ENCODE data around the gene ASIC2.

ASIC2 gene

DNA sequence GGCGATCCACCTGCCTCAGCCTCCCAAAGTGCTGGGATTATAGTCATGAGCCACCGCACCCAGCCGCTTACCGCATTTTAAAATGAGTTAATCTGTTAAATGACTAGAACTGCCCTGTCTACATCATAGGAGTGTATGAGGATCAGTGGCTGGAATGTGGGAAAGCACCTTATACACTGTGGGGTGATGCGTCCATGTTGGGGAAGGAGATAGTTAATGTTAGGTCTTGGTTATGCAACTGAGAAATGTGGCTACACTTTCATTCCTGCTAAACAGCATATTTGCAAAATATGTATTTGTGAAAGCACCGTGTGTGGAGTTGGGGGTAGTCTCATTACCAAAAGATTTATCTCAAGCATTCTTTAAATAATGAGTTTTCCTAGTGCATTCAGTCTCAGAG is 193.8 kb downstream of the ASIC2 start:
- no peak for DNase-seq (ENCODE audit: low read depth)
- TF ChIP-seq, protein P1, sequence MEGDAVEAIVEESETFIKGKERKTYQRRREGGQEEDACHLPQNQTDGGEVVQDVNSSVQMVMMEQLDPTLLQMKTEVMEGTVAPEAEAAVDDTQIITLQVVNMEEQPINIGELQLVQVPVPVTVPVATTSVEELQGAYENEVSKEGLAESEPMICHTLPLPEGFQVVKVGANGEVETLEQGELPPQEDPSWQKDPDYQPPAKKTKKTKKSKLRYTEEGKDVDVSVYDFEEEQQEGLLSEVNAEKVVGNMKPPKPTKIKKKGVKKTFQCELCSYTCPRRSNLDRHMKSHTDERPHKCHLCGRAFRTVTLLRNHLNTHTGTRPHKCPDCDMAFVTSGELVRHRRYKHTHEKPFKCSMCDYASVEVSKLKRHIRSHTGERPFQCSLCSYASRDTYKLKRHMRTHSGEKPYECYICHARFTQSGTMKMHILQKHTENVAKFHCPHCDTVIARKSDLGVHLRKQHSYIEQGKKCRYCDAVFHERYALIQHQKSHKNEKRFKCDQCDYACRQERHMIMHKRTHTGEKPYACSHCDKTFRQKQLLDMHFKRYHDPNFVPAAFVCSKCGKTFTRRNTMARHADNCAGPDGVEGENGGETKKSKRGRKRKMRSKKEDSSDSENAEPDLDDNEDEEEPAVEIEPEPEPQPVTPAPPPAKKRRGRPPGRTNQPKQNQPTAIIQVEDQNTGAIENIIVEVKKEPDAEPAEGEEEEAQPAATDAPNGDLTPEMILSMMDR (IDR thresholded peaks at IDR 0.05; ENCODE audit: insufficient read depth, low read depth, low read length, missing control alignments) = no peak
- no peak overlapping the region for H3K4me3 ChIP-seq (ENCODE audit: low read depth, low read length)

GRCh38 chr17:33097411-33097810 is 195.7 kb downstream of the ASIC2 start:
- H3K4me3 ChIP-seq (ENCODE audit: low read depth, low read length) = no peak overlapping the region
- DNase-seq (ENCODE audit: low read depth) = no peak
- TF ChIP-seq, protein P1 (IDR thresholded peaks at IDR 0.05; ENCODE audit: insufficient read depth, low read depth, low read length, missing control alignments) = no peak

- no peak for DNase-seq (ENCODE audit: low read depth)
- TF ChIP-seq, protein P1 (IDR thresholded peaks at IDR 0.05; ENCODE audit: insufficient read depth, low read depth, low read length, missing control alignments) = no peak
- H3K4me3 ChIP-seq (ENCODE audit: low read depth, low read length) = no peak overlapping the region
Measured at GRCh38 chr17:33096161-33096560, 196.9 kb downstream of the ASIC2 start.

DNA sequence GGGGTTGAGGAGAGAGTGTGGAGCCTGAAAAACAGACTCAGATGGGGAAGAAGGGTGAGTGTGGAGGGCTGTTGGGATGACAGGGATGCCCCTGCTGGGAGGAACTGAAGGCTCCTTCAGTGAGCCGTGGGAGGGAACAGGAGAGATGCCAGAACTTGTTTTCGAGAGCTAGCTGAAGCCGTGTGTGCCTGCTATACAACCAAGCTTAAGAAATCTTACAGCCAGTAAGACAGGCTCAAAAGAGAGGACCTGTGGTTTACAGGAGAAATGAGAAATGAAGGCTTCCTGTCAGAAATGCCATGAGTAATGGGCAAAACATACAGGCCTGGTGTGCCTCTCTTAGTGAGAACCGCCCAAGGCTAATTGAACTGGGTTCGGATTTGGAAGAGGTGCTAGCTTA is 201.8 kb downstream of the ASIC2 start:
- TF ChIP-seq, protein P1 (IDR thresholded peaks at IDR 0.05; ENCODE audit: insufficient read depth, low read depth, low read length, missing control alignments) = no peak
- no peak overlapping the region for H3K4me3 ChIP-seq (ENCODE audit: low read depth, low read length)
- DNase-seq (ENCODE audit: low read depth) = no peak

DNA sequence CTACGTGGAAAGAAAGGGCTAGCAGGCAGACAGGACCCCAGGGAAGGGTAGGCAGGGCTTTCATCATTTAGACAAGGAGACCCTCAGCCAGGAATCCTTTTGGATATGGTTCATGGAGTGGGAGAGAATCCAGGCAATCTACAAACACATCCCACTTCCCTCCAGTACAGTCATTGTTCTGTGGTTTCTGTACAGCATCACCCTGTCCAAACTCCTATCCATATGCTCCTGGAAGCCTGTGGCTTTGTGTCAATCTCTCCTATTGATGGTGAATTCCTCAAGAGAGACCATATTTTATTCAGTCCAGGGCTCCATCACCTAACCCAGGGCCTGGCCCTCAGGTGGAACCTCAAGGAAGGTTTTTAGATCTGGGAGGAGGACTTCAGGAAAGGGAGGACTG is 202.3 kb downstream of the ASIC2 start:
- TF ChIP-seq, protein P1 (IDR thresholded peaks at IDR 0.05; ENCODE audit: insufficient read depth, low read depth, low read length, missing control alignments) = no peak
- H3K4me3 ChIP-seq (ENCODE audit: low read depth, low read length) = no peak overlapping the region

GRCh38 chr17:33086878-33087277 is 206.2 kb downstream of the ASIC2 start:
- DNase-seq (ENCODE audit: low read depth) = no peak
- no peak overlapping the region for H3K4me3 ChIP-seq (ENCODE audit: low read depth, low read length)
- TF ChIP-seq, protein P1 (IDR thresholded peaks at IDR 0.05; ENCODE audit: insufficient read depth, low read depth, low read length, missing control alignments) = no peak

More for the DNA sequence above, 202.3 kb downstream of the ASIC2 start:
- no peak for DNase-seq (ENCODE audit: low read depth)

DNA sequence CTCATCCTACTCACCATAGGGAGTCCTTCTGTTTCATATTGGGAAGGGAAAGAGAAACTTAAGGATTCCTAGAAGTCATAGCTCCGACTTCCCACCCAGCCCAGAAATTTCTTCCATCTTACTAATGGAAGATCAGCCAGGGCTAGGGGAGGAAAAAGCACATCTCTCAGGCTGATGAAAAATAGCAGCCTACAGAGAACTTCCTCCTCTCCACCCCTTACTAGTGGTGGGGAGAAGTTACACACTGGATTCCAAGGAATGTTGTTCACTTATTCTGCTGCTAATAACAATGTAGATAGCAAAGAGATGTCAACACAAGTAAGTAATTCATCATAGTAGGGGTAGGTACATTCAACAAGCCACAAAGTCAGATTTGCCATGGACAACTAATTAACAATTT is 207.1 kb downstream of the ASIC2 start:
- TF ChIP-seq, protein P1 (IDR thresholded peaks at IDR 0.05; ENCODE audit: insufficient read depth, low read depth, low read length, missing control alignments) = no peak
- DNase-seq (ENCODE audit: low read depth) = no peak
- H3K4me3 ChIP-seq (ENCODE audit: low read depth, low read length) = no peak overlapping the region
